HEK293 (cell line): ENCODE results near the gene AEN.

Experiments
- CTCF ChIP-seq: fragments of 450-650 bp; formaldehyde crosslinking; IDR thresholded peaks from 2 replicates; pipeline ENCODE4 v1.5.1; 2016; ENCODE audit warnings: missing biosample characterization, missing genetic modification characterization
- GLI2 ChIP-seq: fragments of 450-650 bp; formaldehyde crosslinking; IDR thresholded peaks from 2 replicates; pipeline ENCODE4; 2017; ENCODE audit warnings: missing biosample characterization, missing genetic modification characterization, low read depth, borderline replicate concordance
- MEIS1 ChIP-seq: sonication (generic); formaldehyde crosslinking; IDR thresholded peaks from 2 replicates; pipeline ENCODE4 v1.8.1; 2022; ENCODE audit warnings: missing genetic modification reagents, mild to moderate bottlenecking, borderline replicate concordance
- PBX3 ChIP-seq: sonication (generic); formaldehyde crosslinking; IDR thresholded peaks from 2 replicates; pipeline ENCODE4 v1.8.1; 2022; ENCODE audit warnings: mild to moderate bottlenecking, moderate library complexity, missing genetic modification reagents
- REST ChIP-seq: fragments of 450-650 bp; formaldehyde crosslinking; IDR thresholded peaks from 2 replicates; pipeline ENCODE4 v1.5.1; 2016; ENCODE audit warnings: missing biosample characterization, missing genetic modification characterization
- ZBTB20 ChIP-seq: fragments of 450-650 bp; formaldehyde crosslinking; IDR thresholded peaks from 2 replicates; pipeline ENCODE4 v1.5.1; 2016; ENCODE audit warnings: missing biosample characterization, missing genetic modification characterization
- ZNF777 ChIP-seq: fragments of 450-650 bp; formaldehyde crosslinking; IDR thresholded peaks from 2 replicates; pipeline ENCODE4 v1.5.1; 2017; ENCODE audit warnings: missing biosample characterization, missing genetic modification characterization, borderline replicate concordance
- ZSCAN23 ChIP-seq: fragments of 450-650 bp; formaldehyde crosslinking; IDR thresholded peaks from 2 replicates; pipeline ENCODE4 v1.5.1; 2016; ENCODE audit warnings: missing biosample characterization, missing genetic modification characterization

- TF ChIP-seq CTCF (no peak), ZBTB20 (tag by site-specific recombination) (no peak), ZSCAN23 (tag by site-specific recombination) (no peak), PBX3 (no peak), GLI2 (no peak), ZNF777 (tag by site-specific recombination) (no peak), REST (no peak), MEIS1 (CRISPR knock-in tag) (no peak)
These were observed 1.3 kb upstream of the AEN start for GRCh38 chr15:88619796-88620195.
